Neural cell (in vitro differentiated cells): ENCODE results near the gene USP25. TPM values are rescaled to one million over a fixed set of nuclear protein-coding genes. Genes with fewer than 3 reads are reported as not detected.

Source experiments
- H2AFZ ChIP-seq: fragments of 200-600, 300-800 bp; sonication (generic), shearing (Covaris generic); 2 replicates; pipeline ENCODE4 v1.6.0; 2014; ENCODE audit warnings: low read depth, mild to moderate bottlenecking, antibody characterized with exemption, low read length, moderate library complexity
- H3F3A ChIP-seq: fragments of 200-600 bp; shearing (Covaris generic); 2 replicates; pipeline ENCODE4 v1.6.1; 2016; ENCODE audit warnings: mild to moderate bottlenecking, moderate library complexity, mixed read lengths, antibody characterized with exemption, low read length; ENCODE audit not compliant: insufficient read depth, poor library complexity, severe bottlenecking
- H3K27ac ChIP-seq: fragments of 200-600, 300-800 bp; sonication (generic), shearing (Covaris generic); 2 replicates; pipeline ENCODE4 v1.5.1; 2014; ENCODE audit warnings: mild to moderate bottlenecking, low read length, moderate library complexity
- H3K27me3 ChIP-seq: fragments of 300-800, 200-600 bp; sonication (generic), shearing (Covaris generic); 2 replicates; pipeline ENCODE4 v1.6.0; 2014; ENCODE audit warnings: mild to moderate bottlenecking, low read depth, low read length, moderate library complexity; ENCODE audit not compliant: insufficient read depth
- H3K36me3 ChIP-seq: fragments of 300-800, 200-600 bp; sonication (generic), shearing (Covaris generic); 2 replicates; pipeline ENCODE4 v1.5.1; 2014; ENCODE audit warnings: mild to moderate bottlenecking, antibody characterized with exemption, low read length, moderate library complexity; ENCODE audit not compliant: insufficient read depth
- H3K4me2 ChIP-seq: fragments of 300-800, 200-600 bp; sonication (generic), shearing (Covaris generic); 2 replicates; pipeline ENCODE4 v1.6.0; 2014; ENCODE audit warnings: mild to moderate bottlenecking, low read length
- H3K4me3 ChIP-seq: fragments of 300-800, 200-600 bp; sonication (generic), shearing (Covaris generic); 2 replicates; pipeline ENCODE4 v1.5.1; 2014; ENCODE audit warnings: mild to moderate bottlenecking, low read length, moderate library complexity
- H3K79me2 ChIP-seq: fragments of 200-600 bp; shearing (Covaris generic); replicated peaks from 2 replicates; pipeline ENCODE4 v1.6.0; 2014; ENCODE audit warnings: mild to moderate bottlenecking, low read length, moderate library complexity; ENCODE audit not compliant: insufficient read depth
- H3K9ac ChIP-seq: fragments of 300-800, 200-600 bp; sonication (generic), shearing (Covaris generic); 2 replicates; pipeline ENCODE4 v1.6.1; 2016; ENCODE audit warnings: mild to moderate bottlenecking, low read length, mixed read lengths
- H3K9me2 ChIP-seq: fragments of 200-600 bp; shearing (Covaris generic); 2 replicates; pipeline ENCODE4 v1.6.1; 2016; ENCODE audit warnings: mild to moderate bottlenecking, low read length, mixed read lengths; ENCODE audit not compliant: insufficient read depth
- H3K9me3 ChIP-seq: fragments of 200-600, 300-800 bp; sonication (generic), shearing (Covaris generic); 2 replicates; pipeline ENCODE4 v1.6.1; 2016; ENCODE audit warnings: mild to moderate bottlenecking, mixed run types, low read length, moderate library complexity, mixed read lengths
- H4K20me1 ChIP-seq: fragments of 200-600 bp; shearing (Covaris generic); 2 replicates; pipeline ENCODE4 v1.6.1; 2016; ENCODE audit warnings: mild to moderate bottlenecking, mixed run types; ENCODE audit not compliant: insufficient read depth
- CTCF ChIP-seq: fragments of 450-650 bp; IDR thresholded peaks from 2 replicates; pipeline ENCODE4 v1.5.1; 2014; ENCODE audit warnings: antibody characterized with exemption, mild to moderate bottlenecking, moderate library complexity; ENCODE audit not compliant: poor library complexity, severe bottlenecking
- EP300 ChIP-seq: fragments of 450-650 bp; conservative IDR thresholded peaks from 2 replicates; pipeline ENCODE4 v1.6.1; 2014; ENCODE audit warnings: antibody characterized with exemption, mild to moderate bottlenecking, moderate library complexity; ENCODE audit not compliant: poor library complexity, severe bottlenecking
- EZH2 ChIP-seq: fragments of 200-600, 300-800 bp; shearing (Covaris generic), sonication (generic); IDR thresholded peaks from 2 replicates; pipeline ENCODE4 v1.6.1; 2014; ENCODE audit warnings: antibody characterized with exemption, low read length, borderline replicate concordance, mild to moderate bottlenecking; ENCODE audit not compliant: insufficient read depth, poor library complexity, severe bottlenecking
- MXI1 ChIP-seq: fragments of 450-650 bp; conservative IDR thresholded peaks from 2 replicates; pipeline ENCODE4 v1.6.1; 2014; ENCODE audit warnings: antibody characterized with exemption, mild to moderate bottlenecking; ENCODE audit not compliant: poor library complexity, severe bottlenecking
- POLR2AphosphoS5 ChIP-seq: IDR thresholded peaks from 2 replicates; pipeline ENCODE4 v1.6.1; 2012
- RAD21 ChIP-seq: fragments of 450-650 bp; conservative IDR thresholded peaks from 2 replicates; pipeline ENCODE4 v1.6.1; 2014; ENCODE audit warnings: antibody characterized with exemption, mild to moderate bottlenecking, moderate library complexity
- REST ChIP-seq: IDR thresholded peaks from 2 replicates; pipeline ENCODE4 v1.6.1; 2012; ENCODE audit warnings: borderline replicate concordance
- SMC3 ChIP-seq: fragments of 450-650 bp; conservative IDR thresholded peaks from 2 replicates; pipeline ENCODE4 v1.6.1; 2014; ENCODE audit warnings: antibody characterized with exemption, mild to moderate bottlenecking, moderate library complexity; ENCODE audit not compliant: poor library complexity
- TAF1 ChIP-seq: IDR thresholded peaks from 2 replicates; pipeline ENCODE4 v1.6.1; 2012; ENCODE audit warnings: low read depth
- polyA plus RNA-seq: library from polyadenylated mRNA; depleted of rRNA; stranded (reverse); fragments of >200 nt; gene quantifications from 2 replicates; pipeline ENCODE4 v1.2.3, GENCODE V29; 2014

The USP25 gene
- polyA plus RNA-seq, 1 donor from 2014 or later, result 19.2 TPM

- H3F3A ChIP-seq, result no peaks in the 10 kb centered on the region
- no peak overlapping the region for H3K4me2 ChIP-seq
- no peak overlapping the region for H3K4me3 ChIP-seq
- no peaks in the 10 kb centered on the region for H3K9me3 ChIP-seq
- H3K36me3 ChIP-seq, result no peaks in the 10 kb centered on the region
- H3K9me2 ChIP-seq, result no peaks in the 10 kb centered on the region
- H3K79me2 ChIP-seq, result no peaks in the 10 kb centered on the region
- H2AFZ ChIP-seq, result no peak overlapping the region
- no peak for TF ChIP-seq EZH2
- no peak for TF ChIP-seq REST
- no peak for TF ChIP-seq EP300
- no peak for TF ChIP-seq POLR2AphosphoS5
- no peak for TF ChIP-seq TAF1
- TF ChIP-seq SMC3, result no peak
- no peak for TF ChIP-seq CTCF
- TF ChIP-seq MXI1, result no peak
- no peak for TF ChIP-seq RAD21
- no peak overlapping the region for H3K27ac ChIP-seq
- no peak overlapping the region for H3K9ac ChIP-seq
- H3K27me3 ChIP-seq, result no peaks in the 10 kb centered on the region
- H4K20me1 ChIP-seq, result no peaks in the 10 kb centered on the region
Measured at GRCh38 chr21:15868940-15869339, 139.2 kb downstream of the USP25 start.

DNA sequence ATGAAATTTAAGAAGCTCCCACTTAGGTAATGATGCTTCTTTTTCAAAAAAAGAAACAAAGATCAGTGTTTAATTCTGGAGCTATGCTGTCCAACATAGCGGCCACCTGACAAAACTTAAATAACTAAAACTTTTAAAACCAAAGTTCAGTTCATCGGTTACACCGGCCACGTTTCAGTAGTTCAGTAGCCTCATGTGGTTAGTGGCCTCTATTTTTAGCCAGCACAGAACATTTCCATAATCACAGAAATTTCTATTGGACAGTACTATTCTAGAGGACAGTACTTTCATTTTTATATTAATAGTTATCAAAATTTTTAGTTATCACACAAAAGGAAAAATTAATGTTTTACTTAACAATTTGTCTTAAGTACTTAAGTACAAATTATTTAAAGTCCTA lies 141.0 kb downstream of the USP25 start:
- Histone ChIP-seq H3K9ac (no peak overlapping the region), H3K27me3 (no peaks in the 10 kb centered on the region), H3K9me2 (no peaks in the 10 kb centered on the region), H3F3A (no peaks in the 10 kb centered on the region), H3K4me2 (no peak overlapping the region), H3K9me3 (no peaks in the 10 kb centered on the region), H4K20me1 (no peaks in the 10 kb centered on the region), H3K27ac (no peak overlapping the region), H3K36me3 (no peaks in the 10 kb centered on the region), H2AFZ (no peak overlapping the region), H3K79me2 (no peaks in the 10 kb centered on the region), H3K4me3 (no peak overlapping the region)
- TF ChIP-seq EZH2, result no peak
- TF ChIP-seq SMC3, result no peak
- no peak for TF ChIP-seq POLR2AphosphoS5
- TF ChIP-seq MXI1, result no peak
